NB4 (cell line): ENCODE results near the gene PARD3.
"Not testable (repeated sequence)": the region's sequence is repeated elsewhere in the genome, so short reads cannot be mapped to it uniquely, and the experiment has no call there.

Experiments
- DNase-seq: peaks from one replicate; pipeline ENCODE4 v3.0.0; 2010; ENCODE audit warnings: low read depth
- H3K4me3 ChIP-seq: one replicate; pipeline ENCODE4 v1.5.1; 2011; ENCODE audit warnings: mild to moderate bottlenecking, low read depth, low read length, moderate library complexity
- CTCF ChIP-seq: IDR thresholded peaks from one replicate; pipeline ENCODE4 v1.5.1; 2012; ENCODE audit warnings: low read depth, low read length
- MAX ChIP-seq: IDR thresholded peaks from 2 replicates; pipeline ENCODE4 v1.6.1; 2011; ENCODE audit warnings: low read depth, low read length
- MYC ChIP-seq: IDR thresholded peaks from 2 replicates; pipeline ENCODE4 v1.6.1; 2011; ENCODE audit warnings: low read depth, low read length
- POLR2A ChIP-seq: IDR thresholded peaks from 2 replicates; pipeline ENCODE4 v1.6.1; 2011; ENCODE audit warnings: mild to moderate bottlenecking; ENCODE audit not compliant: insufficient read length; ENCODE audit errors: extremely low read depth

The PARD3 gene

GRCh38 chr10:34078017-34078744 is 736.9 kb downstream of the PARD3 start:
- DNase-seq, result no peak
- H3K4me3 ChIP-seq, result no peak overlapping the region
- TF ChIP-seq MYC (no peak), MAX (no peak), CTCF (no peak), POLR2A (no peak)

GRCh38 chr10:34076443-34076842 is 738.7 kb downstream of the PARD3 start:
- no peak for DNase-seq
- TF ChIP-seq CTCF, result no peak
- TF ChIP-seq MYC, result no peak
- TF ChIP-seq POLR2A, result no peak
- TF ChIP-seq MAX, result no peak
- no peak overlapping the region for H3K4me3 ChIP-seq

GRCh38 chr10:34075254-34075926 is 739.7 kb downstream of the PARD3 start:
- no peak overlapping the region for H3K4me3 ChIP-seq
- no peak for DNase-seq
- TF ChIP-seq MAX (no peak), MYC (no peak), POLR2A (no peak), CTCF (no peak)

GRCh38 chr10:34074051-34074450 is 741.0 kb downstream of the PARD3 start:
- DNase-seq, result no peak
- H3K4me3 ChIP-seq, result no peak overlapping the region
- no peak for TF ChIP-seq MAX
- TF ChIP-seq CTCF, result no peak
- no peak for TF ChIP-seq POLR2A
- no peak for TF ChIP-seq MYC

GRCh38 chr10:34067741-34068140 is 747.4 kb downstream of the PARD3 start:
- not testable (repeated sequence) for H3K4me3 ChIP-seq, DNase-seq

GRCh38 chr10:34063592-34063991 is 751.5 kb downstream of the PARD3 start:
- no peak for TF ChIP-seq POLR2A
- no peak for TF ChIP-seq CTCF
- TF ChIP-seq MYC, result no peak
- no peak for TF ChIP-seq MAX
- H3K4me3 ChIP-seq, result no peak overlapping the region
- no peak for DNase-seq
